Measurements from ENCODE around the gene NEDD1.
A peak's percentile ranks its signal among the peaks of the same experiment; 100 is the strongest.

NEDD1 gene

DNA sequence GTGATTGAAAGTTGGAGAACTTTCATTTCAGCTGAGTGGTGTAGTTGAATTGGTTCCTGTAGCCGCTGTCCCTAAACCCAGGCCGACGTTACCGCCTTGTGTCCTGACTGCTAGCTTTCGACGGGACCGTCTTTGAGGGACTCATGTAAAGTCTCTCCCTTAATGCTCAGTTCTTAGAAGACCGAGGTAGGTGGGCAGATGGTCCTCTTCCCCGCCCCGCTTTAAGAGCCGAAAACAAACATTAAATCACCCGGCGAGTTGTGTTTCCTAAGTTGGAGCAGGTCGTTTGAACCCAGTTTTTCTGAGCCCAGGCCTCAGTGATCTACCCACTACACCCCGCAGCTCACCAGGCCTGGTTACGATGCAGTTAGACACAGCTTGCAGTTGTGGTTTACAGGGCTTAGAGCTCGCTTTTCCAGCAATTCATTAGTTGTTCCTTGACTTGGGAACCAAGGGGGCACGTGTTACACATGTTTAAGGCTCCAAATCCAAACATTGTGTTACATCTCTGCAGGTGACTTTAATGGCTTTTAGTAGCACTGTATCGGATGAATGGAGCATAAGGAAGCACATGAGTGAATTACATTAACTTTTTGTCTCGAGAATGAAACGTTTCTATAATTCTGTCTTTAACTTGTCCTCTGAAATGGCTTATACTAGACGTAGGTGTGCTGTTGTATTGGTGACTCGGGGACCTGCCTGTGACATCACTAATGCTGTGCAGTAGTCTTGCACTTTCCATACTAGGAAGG lies 790 bp downstream of the NEDD1 start:
- Histone ChIP-seq H2AFZ (ENCODE audit: low read length) (peak overlapping the region; percentile 96), H3F3A (ENCODE audit: insufficient read depth, low read length) (peaks cover 6% of the 10 kb centered on the region), H3K9ac (ENCODE audit: low read length) (peak overlapping the region; percentile 80), H3K36me3 (replicated peaks; ENCODE audit: insufficient read depth, low read length) (no peaks in the 10 kb centered on the region), H3K4me2 (ENCODE audit: low read depth, low read length) (peak overlapping the region; percentile 82), H3K27me3 (replicated peaks; ENCODE audit: insufficient read depth, low read length) (no peaks in the 10 kb centered on the region), H3K9me3 (replicated peaks; ENCODE audit: insufficient read depth, low read length) (no peaks in the 10 kb centered on the region), H4K20me1 (ENCODE audit: insufficient read depth, low read length) (no peaks in the 10 kb centered on the region), H3K27ac (ENCODE audit: low read length) (peak overlapping the region; percentile 73), H3K9me2 (replicated peaks; ENCODE audit: insufficient read depth, low read length) (no peaks in the 10 kb centered on the region), H3K79me2 (ENCODE audit: low read length) (peaks cover 45% of the 10 kb centered on the region), H3K4me3 (ENCODE audit: low read length) (peak overlapping the region; percentile 84), H3K4me1 (ENCODE audit: low read length) (peaks cover 9% of the 10 kb centered on the region; the same call in 1 of the 2 replicates)
- DNase-seq: peak; percentile 12
- no peak for TF ChIP-seq CTCF (IDR thresholded peaks at IDR 0.05; ENCODE audit: low read length)
- no peak for TF ChIP-seq EZH2phosphoT487 (IDR thresholded peaks at IDR 0.05; ENCODE audit: low read length)

- Histone ChIP-seq H3F3A (ENCODE audit: insufficient read depth, low read length) (peaks cover 6% of the 10 kb centered on the region), H3K36me3 (replicated peaks; ENCODE audit: insufficient read depth, low read length) (no peaks in the 10 kb centered on the region), H3K9ac (ENCODE audit: low read length) (peak overlapping the region; percentile 80; the same call in 1 of the 2 replicates), H3K4me1 (ENCODE audit: low read length) (peaks cover 9% of the 10 kb centered on the region; the same call in 1 of the 2 replicates), H4K20me1 (ENCODE audit: insufficient read depth, low read length) (no peaks in the 10 kb centered on the region), H3K27ac (ENCODE audit: low read length) (0 out of 2 replicates have a peak overlapping the region, but pooled peaks have one; percentile 73), H3K4me3 (ENCODE audit: low read length) (peak overlapping the region; percentile 84), H3K9me3 (replicated peaks; ENCODE audit: insufficient read depth, low read length) (no peaks in the 10 kb centered on the region), H3K79me2 (ENCODE audit: low read length) (peaks cover 47% of the 10 kb centered on the region), H3K9me2 (replicated peaks; ENCODE audit: insufficient read depth, low read length) (no peaks in the 10 kb centered on the region), H3K27me3 (replicated peaks; ENCODE audit: insufficient read depth, low read length) (no peaks in the 10 kb centered on the region), H2AFZ (ENCODE audit: low read length) (no peak overlapping the region), H3K4me2 (ENCODE audit: low read depth, low read length) (peak overlapping the region; percentile 82)
- no peak for DNase-seq
- TF ChIP-seq CTCF (IDR thresholded peaks at IDR 0.05; ENCODE audit: low read length): no peak
- no peak for TF ChIP-seq EZH2 (optimal IDR thresholded peaks at IDR 0.05; ENCODE audit: low read depth, low read length)
- no peak for TF ChIP-seq EZH2phosphoT487 (IDR thresholded peaks at IDR 0.05; ENCODE audit: low read length)
These were observed 1.3 kb downstream of the NEDD1 start for GRCh38 chr12:96908423-96908675.

DNA sequence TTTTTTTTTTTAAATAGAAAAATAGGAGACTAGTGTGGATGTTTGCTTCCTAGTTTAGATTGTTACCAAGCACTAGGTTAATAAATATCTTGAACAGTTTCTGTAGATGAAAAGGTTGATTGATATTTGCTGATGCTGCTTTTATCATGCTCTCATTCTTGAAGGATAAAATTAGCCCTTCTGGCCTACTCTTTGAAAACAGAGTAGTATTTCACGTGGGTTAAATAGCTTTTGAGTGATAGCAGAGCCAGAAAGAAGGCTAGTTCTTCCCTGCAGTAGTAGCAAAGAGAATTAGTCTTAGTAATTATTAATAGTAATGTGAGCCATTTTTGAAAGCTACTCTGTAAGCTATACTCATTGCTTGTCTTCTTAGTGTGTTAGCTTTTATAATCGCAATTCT lies 5.2 kb downstream of the NEDD1 start:
- Histone ChIP-seq H3F3A (ENCODE audit: insufficient read depth, low read length) (peaks cover 5% of the 10 kb centered on the region), H3K36me3 (replicated peaks; ENCODE audit: insufficient read depth, low read length) (no peaks in the 10 kb centered on the region), H4K20me1 (ENCODE audit: insufficient read depth, low read length) (no peaks in the 10 kb centered on the region), H3K9me3 (replicated peaks; ENCODE audit: insufficient read depth, low read length) (no peaks in the 10 kb centered on the region), H2AFZ (ENCODE audit: low read length) (no peak overlapping the region), H3K9me2 (replicated peaks; ENCODE audit: insufficient read depth, low read length) (no peaks in the 10 kb centered on the region), H3K27ac (ENCODE audit: low read length) (no peak overlapping the region), H3K79me2 (ENCODE audit: low read length) (peaks cover 62% of the 10 kb centered on the region), H3K27me3 (replicated peaks; ENCODE audit: insufficient read depth, low read length) (no peaks in the 10 kb centered on the region), H3K4me1 (ENCODE audit: low read length) (0 out of 2 replicates have a peak, but pooled peaks cover 6% of the 10 kb centered on the region), H3K4me3 (ENCODE audit: low read length) (no peak overlapping the region), H3K9ac (ENCODE audit: low read length) (no peak overlapping the region), H3K4me2 (ENCODE audit: low read depth, low read length) (no peak overlapping the region)
- no peak for TF ChIP-seq EZH2phosphoT487 (IDR thresholded peaks at IDR 0.05; ENCODE audit: low read length)
- TF ChIP-seq CTCF (IDR thresholded peaks at IDR 0.05; ENCODE audit: low read length): no peak
- no peak for TF ChIP-seq EZH2 (optimal IDR thresholded peaks at IDR 0.05; ENCODE audit: low read depth, low read length)
- no peak for DNase-seq

All from MM.1S (cell line).